NCI-H187 treated with DMSO at 0.1 percent for 48 hours (cell line): Measurements from ENCODE around the gene ING4.

ENCODE experiments used
- DNase-seq: peaks from one replicate; lab custom pipeline; 2025; lab: John Stamatoyannopoulos, UW

ING4 gene

DNA sequence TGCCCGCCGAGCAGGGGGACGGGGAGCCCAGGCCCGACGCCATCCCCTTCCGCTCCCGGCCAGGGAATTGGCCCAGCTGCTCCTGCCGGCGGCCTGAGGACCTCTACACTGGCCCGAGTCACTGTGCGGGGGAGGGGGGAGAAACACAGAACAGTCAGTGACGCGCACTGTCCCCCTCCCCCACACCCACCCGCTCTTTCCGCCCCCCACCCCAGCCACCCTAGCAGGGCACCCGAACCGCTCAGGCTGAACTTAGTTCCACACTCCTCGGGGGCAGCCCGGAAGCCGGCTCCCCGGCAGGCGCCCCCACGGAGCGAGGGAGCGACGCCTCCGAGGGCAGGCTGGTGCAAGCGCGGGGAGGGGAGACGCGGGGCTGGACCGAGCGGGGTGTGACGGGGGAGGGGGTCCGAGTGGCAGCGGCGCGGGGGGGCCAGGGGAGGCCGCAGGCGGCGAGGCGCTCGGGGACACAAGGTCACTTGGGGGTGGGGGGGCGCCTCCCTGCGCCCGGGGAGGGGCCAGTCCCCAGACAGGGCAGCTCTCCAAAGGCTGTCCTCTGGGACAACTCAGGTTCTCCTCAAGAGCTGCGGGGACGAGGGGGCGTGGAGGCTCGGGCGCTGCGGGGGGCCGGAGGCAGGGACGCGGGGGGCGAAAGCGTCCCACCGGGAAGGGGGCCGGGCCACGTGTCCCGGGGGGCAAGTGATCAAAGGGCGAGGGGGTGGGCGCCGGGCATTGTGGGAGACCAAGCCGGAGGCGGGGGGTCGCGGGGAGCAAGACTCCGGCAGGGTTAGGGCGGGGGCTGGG lies 56.4 kb downstream of the ING4 start:
- no peak for DNase-seq

DNA sequence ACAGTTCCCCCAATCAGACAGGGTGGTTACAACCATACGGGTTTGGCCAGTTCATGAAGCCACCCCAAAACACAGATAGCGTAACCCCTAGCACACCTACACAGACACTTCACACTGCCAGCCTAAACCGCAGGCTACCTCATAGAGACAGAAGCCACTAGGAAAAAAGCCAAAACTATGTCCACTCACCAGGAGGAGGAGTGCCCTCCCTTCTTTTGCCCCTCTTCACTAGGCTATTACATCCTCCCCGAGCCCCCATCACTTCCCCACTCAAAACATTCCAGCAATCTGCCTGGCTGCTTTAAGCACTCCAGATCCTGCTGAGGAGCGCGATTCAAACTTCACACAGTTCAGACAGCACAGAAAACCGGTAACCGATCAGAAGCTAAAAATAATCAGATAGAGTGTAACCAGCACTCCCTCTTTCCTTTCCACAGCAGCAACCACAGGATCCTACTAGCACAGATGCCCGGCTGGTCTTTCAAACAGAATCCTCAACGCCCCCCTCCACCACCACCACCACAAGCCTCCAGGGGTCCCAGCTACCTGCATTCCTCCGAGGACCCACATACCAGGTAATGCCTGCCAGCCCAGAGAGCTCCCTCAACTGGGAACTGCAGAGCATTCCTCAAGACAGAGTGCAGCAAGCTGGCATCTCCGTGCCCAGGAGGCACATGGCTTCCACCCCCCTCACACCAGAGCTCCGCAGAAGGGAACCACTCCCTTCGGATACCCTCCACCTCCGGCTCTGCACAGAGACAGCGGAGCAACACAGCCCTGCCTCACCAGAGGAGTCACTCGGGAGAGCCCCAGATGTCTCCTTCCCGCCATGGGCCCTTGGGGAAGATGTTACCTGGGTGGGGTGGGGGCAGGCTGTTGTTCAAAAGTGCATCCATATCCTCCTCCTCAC lies 57.2 kb downstream of the ING4 start:
- no peak for DNase-seq

DNA sequence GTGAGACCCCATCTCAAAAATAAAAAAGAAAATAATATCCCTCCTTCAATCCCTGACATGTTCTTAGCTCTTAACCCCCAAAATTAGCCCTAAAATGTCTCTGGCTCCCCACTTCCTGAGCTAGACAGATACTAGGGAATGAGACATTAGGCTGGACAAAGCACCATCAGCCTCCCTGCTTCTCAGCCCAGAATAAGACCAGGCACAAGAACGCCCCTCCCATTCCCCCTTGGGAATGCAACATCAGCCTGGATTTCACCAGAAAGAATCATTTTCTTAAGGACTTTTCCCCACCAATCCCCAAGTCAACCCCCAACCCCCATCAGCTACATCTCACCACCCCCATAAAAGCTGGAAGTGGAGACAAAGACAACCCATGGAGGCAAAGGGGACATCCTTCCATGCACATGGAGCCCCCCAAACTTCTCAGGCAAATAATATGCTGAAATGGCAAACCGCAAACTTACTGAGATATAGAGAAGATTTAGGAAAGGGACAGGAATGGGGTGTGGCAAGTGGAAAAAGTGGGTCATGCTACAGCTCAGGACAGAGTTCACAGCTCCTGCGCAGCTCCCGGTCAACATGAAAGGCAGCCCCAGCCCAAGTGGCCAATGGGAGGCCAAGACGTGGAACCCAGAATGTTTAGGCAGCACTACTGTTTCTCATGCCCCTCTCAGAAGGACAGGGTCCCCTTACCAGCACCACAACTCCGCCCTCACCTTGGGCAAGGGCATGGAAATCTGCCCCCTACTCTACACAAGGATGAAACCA lies 58.5 kb downstream of the ING4 start:
- DNase-seq, result no peak

DNA sequence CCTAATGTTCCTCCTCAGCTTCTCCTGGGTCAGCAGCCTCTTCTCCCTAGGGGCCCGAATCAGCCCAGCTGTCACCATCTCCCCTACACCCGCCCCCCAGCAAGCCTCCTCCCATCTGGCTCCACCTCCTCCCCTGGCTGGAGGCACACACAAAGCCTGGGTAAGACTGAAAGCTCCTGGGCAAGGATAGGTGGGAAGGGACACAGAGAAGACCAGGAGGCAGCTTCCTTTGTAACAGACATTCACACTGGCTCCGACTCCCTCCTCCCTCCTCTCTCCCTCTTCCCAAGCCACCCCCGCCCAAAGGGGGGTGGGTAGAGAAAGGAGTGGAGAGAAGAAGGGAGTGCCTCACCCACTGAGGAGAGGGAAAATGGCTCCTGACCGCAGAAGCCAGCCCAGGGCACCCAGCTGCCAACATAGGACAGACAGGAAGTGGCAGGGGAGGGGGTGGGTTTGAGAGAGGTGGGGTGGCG lies 59.8 kb downstream of the ING4 start:
- peak; percentile 23 for DNase-seq

DNA sequence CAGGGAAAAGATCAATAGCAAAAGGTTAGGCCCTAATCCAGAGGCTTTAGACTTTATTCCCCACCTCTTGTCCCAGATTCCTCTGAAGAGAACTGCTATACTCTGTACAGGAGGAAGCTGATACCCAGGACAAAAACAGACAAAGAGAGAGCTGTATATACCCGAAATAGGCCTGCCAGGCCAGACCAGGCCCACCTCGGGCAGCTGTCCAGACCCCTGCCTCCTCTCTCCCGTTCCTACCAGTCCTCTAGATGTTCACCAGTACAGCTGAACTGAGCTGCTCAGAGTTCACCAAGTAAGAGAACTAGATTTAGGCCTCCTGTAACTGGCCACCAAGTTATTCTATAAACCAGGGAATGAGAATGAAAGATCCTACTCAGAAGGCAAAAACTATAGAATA lies 60.4 kb downstream of the ING4 start:
- no peak for DNase-seq
